ENCODE measurements around the gene CFLAR. TPM values are rescaled to one million over a fixed set of nuclear protein-coding genes. Genes with fewer than 3 reads are reported as not detected.
"Not testable (repeated sequence)": the region's sequence is repeated elsewhere in the genome, so short reads cannot be mapped to it uniquely, and the experiment has no call there.

CFLAR gene
- total RNA-seq, 1 donor from 2014 or later: 46.1 TPM

DNA sequence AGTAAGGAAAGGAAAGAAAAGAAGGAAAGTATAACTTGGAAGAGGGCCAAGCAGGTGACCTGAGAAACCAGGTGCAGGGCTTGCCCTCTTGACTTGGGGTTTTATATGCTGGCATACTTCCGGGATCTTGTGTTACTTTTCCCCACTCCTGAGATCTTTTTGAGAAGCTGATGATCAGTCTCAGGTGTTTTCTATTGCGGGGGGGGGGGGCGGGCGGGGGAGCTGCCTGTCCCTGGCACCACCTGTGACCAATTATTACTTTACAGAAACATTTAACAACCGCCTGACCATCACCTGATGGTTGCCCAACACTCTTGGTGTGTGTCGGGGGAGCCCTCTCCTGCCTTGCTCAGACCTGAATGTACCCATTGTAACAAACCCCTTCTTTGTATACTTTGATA is 60.1 kb downstream of the CFLAR start:
- Mint-ChIP-seq H3K9me3 (ENCODE audit: low read depth) (peaks cover 7% of the 10 kb centered on the region), H3K27ac (no peak overlapping the region), H3K4me1 (ENCODE audit: low read depth) (no peaks in the 10 kb centered on the region), H3K4me3 (ENCODE audit: low read depth) (no peak overlapping the region), H3K36me3 (ENCODE audit: insufficient read depth) (no peaks in the 10 kb centered on the region), H3K27me3 (no peaks in the 10 kb centered on the region)
- TF ChIP-seq, protein P1, sequence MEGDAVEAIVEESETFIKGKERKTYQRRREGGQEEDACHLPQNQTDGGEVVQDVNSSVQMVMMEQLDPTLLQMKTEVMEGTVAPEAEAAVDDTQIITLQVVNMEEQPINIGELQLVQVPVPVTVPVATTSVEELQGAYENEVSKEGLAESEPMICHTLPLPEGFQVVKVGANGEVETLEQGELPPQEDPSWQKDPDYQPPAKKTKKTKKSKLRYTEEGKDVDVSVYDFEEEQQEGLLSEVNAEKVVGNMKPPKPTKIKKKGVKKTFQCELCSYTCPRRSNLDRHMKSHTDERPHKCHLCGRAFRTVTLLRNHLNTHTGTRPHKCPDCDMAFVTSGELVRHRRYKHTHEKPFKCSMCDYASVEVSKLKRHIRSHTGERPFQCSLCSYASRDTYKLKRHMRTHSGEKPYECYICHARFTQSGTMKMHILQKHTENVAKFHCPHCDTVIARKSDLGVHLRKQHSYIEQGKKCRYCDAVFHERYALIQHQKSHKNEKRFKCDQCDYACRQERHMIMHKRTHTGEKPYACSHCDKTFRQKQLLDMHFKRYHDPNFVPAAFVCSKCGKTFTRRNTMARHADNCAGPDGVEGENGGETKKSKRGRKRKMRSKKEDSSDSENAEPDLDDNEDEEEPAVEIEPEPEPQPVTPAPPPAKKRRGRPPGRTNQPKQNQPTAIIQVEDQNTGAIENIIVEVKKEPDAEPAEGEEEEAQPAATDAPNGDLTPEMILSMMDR (IDR thresholded peaks at IDR 0.05; ENCODE audit: unreplicated experiment): no peak
- DNase-seq (ENCODE audit: low spot score, unreplicated experiment): no peak

DNA sequence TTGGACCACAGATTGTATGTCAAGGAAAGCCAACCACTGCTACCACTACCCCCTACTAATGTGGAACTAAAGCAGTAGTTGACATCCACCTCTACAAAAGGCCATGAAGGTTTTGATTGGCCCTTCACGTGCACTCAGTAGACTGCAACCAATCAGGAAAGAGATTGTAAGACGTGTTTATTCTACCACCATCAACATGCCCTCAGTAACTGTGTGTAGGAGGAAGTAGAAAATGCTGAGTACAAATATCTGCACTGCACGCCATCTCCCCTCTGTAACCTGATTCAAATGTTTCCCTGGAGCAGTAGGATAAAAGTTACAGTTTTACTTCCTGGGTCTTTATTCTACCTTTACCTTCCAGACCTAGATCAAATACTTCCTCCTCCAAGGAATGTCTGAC is 64.0 kb downstream of the CFLAR start:
- no peak for DNase-seq (ENCODE audit: low spot score, unreplicated experiment)
- no peaks in the 10 kb centered on the region for H3K36me3 Mint-ChIP-seq (ENCODE audit: insufficient read depth)
- H3K9me3 Mint-ChIP-seq (ENCODE audit: low read depth): peaks cover 7% of the 10 kb centered on the region
- peaks cover 17% of the 10 kb centered on the region for H3K4me1 Mint-ChIP-seq (ENCODE audit: low read depth)
- TF ChIP-seq, protein P1 (IDR thresholded peaks at IDR 0.05; ENCODE audit: unreplicated experiment): no peak
- H3K27ac Mint-ChIP-seq: no peak overlapping the region
- no peak overlapping the region for H3K4me3 Mint-ChIP-seq (ENCODE audit: low read depth)
- H3K27me3 Mint-ChIP-seq: no peaks in the 10 kb centered on the region

DNA sequence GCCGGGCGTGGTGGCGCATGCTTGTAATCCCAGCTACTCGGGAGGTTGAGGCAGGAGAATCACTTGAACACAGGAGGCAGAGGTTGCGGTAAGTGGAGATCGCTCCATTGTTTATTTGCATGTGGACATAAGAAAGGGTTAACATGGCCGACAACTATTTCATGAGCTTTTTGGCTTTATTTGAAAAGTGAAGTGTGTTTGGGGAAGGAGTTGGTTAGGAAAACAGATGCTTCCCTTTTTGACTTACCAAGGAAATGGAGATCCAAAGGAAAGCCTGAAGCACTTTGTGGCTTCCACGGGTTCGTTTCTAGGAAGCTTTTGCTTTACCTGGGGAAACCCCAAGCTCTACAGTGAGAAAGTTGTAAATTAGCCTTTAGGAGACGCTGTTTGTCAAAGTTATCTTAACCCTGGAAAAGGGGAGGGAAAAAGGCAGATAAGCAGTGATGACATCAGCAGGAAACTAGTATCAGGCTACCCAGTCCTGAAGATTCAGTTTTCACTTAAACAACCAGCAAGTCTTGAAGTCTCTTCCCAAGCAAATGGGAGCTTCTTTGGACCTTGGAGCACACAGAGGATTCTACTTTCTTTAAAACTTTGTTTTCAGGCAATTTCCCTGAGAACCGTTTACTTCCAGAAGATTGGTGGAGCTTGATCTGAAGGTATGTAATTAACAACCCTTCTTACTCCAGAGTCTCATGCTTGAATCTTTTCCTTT is 66.8 kb downstream of the CFLAR start, which contains the start of gene CASP10:
Gene CASP10, plus strand, starts transcription at position 492 of the 715 bp plus-strand sequence. CDS start 2,637 bp downstream, outside the sequence.
- Mint-ChIP-seq H3K4me3 (ENCODE audit: low read depth) (peak within 1 kb of the TSS; percentile 76), H3K27me3 (no peaks in the 10 kb centered on the region), H3K27ac (peak within 1 kb of the TSS; percentile 95), H3K4me1 (ENCODE audit: low read depth) (peaks cover 29% of the 10 kb centered on the region), H3K9me3 (ENCODE audit: low read depth) (peaks cover 7% of the 10 kb centered on the region), H3K36me3 (ENCODE audit: insufficient read depth) (peaks cover 4% of the 10 kb centered on the region)
- TF ChIP-seq, protein P1 (IDR thresholded peaks at IDR 0.05; ENCODE audit: unreplicated experiment): peak; percentile 35
- no peak for DNase-seq (ENCODE audit: low spot score, unreplicated experiment)

DNA sequence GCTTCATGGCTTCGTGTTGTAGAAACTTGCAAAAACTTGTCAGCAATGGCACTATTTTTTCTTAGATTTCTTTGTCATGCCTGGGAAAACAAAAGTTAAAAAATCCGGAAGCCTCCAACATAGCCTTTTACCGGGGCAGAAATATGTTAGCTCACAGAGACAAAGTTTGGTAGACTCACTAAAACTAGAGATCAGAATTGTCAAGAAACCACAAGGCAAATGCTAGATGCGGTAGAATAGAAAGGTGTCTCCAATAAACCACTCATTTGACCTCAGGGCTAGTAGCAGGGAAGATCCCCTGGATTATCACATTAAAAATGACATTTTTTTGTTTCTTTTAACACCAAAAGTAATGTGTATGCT is 67.4 kb downstream of the CFLAR start:
- peaks cover 6% of the 10 kb centered on the region for H3K9me3 Mint-ChIP-seq (ENCODE audit: low read depth)
- peaks cover 29% of the 10 kb centered on the region for H3K4me1 Mint-ChIP-seq (ENCODE audit: low read depth)
- H3K27me3 Mint-ChIP-seq: no peaks in the 10 kb centered on the region
- TF ChIP-seq, protein P1 (IDR thresholded peaks at IDR 0.05; ENCODE audit: unreplicated experiment): no peak
- H3K4me3 Mint-ChIP-seq (ENCODE audit: low read depth): peak overlapping the region; percentile 76
- peaks cover 6% of the 10 kb centered on the region for H3K36me3 Mint-ChIP-seq (ENCODE audit: insufficient read depth)
- peak overlapping the region; percentile 95 for H3K27ac Mint-ChIP-seq
- no peak for DNase-seq (ENCODE audit: low spot score, unreplicated experiment)

DNA sequence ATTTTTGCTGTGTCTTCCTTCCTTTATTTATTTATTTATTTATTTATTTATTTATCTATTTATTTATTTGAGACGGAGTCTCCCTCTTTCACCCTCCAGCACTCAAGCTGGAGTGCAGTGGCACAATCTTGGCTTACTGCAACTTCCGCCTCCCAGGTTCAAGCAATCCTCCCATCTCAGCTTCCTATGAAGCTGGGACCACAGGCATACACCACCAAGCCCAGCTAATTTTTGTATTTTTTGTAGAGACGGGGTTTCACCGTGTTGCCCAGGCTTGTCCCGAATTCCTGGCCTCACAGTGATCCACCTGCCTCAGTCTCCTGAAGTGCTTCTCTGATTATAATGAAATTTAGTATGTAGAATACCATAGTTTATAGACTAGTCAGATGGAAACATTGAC is 67.9 kb downstream of the CFLAR start:
- Mint-ChIP-seq H3K4me1 (ENCODE audit: low read depth) (peaks cover 29% of the 10 kb centered on the region), H3K4me3 (ENCODE audit: low read depth) (peak overlapping the region; percentile 68)
- H3K27ac Mint-ChIP-seq; H3K36me3 Mint-ChIP-seq (ENCODE audit: insufficient read depth); H3K9me3 Mint-ChIP-seq (ENCODE audit: low read depth); H3K27me3 Mint-ChIP-seq; DNase-seq (ENCODE audit: low spot score, unreplicated experiment): not testable (repeated sequence)

DNA sequence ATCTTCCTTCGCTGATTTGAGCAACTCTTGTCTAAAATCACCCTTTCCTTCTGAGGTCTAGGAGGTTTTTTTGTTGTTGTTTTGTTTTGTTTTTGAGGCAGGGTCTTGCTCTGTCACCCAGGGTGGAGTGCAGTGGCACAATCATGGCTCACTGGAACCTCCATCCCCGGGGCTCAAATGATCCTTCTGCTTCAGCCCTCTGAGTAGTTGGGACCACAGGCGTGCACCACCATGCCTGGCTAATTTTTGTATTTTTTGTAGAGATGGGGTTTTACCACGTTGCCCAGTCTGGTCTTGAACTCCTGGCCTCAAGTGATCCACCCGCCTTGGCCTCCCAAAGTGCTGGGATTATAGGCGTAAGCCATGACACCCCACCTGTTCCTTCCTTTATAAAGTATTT is 68.3 kb downstream of the CFLAR start:
- H3K27me3 Mint-ChIP-seq; H3K9me3 Mint-ChIP-seq (ENCODE audit: low read depth); H3K27ac Mint-ChIP-seq; H3K36me3 Mint-ChIP-seq (ENCODE audit: insufficient read depth); DNase-seq (ENCODE audit: low spot score, unreplicated experiment): not testable (repeated sequence)
- Mint-ChIP-seq H3K4me3 (ENCODE audit: low read depth) (peak overlapping the region; percentile 68), H3K4me1 (ENCODE audit: low read depth) (peaks cover 29% of the 10 kb centered on the region)
